GM12801 (cell line): ENCODE data around the gene VSIR.

ENCODE experiments used
- TF ChIP-seq, protein P1 (sequence below): IDR thresholded peaks from one replicate; pipeline ENCODE4 v1.5.1; 2011; ENCODE audit warnings: control low read depth; ENCODE audit not compliant: insufficient read length; ENCODE audit errors: extremely low read depth

Gene VSIR

DNA sequence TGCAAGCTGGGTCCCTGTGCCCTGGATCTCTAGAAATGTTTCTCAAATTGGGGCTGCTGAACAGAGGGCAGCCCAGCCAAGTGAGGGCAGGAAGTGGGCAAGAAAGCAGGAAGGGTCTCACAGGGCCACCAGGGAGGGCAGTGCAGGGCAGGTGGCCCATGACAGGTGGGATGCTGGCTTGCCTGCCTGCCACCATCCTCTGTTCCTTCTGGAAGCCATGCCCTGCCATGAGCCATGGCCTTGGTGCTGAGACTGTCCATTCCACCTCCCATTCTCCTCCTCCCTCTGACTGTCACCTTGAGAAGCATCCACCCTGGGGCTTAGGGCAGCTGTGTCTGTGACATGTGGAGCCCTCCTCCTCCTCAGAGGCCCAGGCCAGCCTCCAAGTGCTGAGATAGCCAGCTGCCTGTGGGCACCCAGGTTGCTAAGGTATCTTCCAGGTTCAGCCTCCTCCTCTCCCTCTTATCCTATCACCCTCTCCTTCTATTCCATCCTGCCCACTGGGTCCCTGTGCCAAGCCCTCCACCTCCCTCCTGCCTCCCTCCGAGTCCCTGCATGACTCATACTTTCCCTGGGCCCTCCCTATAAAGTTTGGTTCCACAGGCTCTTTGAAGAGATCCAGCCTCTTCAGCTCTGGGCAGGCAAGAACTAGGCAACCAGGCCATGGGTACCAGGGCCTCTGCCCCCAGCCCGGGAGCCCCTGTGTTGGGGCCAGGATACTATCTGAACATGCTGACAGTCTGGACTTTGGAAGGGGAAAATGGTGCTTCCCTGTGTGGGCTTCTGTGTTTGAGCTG lies 1.3 kb downstream of the VSIR start:
- TF ChIP-seq, protein P1, sequence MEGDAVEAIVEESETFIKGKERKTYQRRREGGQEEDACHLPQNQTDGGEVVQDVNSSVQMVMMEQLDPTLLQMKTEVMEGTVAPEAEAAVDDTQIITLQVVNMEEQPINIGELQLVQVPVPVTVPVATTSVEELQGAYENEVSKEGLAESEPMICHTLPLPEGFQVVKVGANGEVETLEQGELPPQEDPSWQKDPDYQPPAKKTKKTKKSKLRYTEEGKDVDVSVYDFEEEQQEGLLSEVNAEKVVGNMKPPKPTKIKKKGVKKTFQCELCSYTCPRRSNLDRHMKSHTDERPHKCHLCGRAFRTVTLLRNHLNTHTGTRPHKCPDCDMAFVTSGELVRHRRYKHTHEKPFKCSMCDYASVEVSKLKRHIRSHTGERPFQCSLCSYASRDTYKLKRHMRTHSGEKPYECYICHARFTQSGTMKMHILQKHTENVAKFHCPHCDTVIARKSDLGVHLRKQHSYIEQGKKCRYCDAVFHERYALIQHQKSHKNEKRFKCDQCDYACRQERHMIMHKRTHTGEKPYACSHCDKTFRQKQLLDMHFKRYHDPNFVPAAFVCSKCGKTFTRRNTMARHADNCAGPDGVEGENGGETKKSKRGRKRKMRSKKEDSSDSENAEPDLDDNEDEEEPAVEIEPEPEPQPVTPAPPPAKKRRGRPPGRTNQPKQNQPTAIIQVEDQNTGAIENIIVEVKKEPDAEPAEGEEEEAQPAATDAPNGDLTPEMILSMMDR: no peak

DNA sequence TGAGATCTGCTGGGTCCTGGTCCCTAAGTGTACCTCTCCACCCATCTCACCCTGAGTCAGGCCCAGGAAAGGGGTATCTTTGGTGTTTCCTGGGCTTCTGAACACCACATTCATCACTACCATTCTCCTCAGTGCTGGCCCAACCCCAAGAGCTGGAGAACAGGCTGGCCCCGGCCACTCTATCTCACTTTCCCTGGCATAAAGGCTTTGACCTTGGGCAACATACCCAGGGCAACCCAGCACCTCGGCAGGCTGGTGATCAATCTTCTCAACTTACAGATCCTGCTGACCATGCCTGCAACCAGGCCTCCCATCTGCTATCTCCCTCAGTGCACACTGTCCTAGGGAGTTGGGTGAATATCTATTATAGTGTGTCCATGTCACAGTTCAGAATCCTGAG lies 2.1 kb downstream of the VSIR start:
- TF ChIP-seq, protein P1: no peak

DNA sequence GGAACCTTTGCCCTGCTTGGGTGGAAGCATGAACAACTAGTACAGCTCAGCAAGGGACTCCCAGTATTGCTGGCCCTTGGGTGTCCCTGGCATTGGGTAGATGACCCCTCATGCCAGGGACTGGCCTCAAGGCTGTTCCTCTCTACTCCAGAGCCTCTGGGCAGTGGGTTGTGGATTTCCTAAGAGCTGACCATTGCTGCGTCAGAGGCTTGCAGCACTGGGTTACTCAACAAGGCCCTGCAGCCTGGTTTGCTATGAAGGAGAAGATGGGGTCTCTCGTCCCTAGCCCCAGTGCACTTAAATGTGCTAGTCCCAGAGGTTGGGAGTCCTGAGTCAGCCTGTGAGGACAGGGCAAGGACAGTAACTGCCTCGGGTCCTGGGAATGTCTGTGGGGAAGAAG lies 2.5 kb downstream of the VSIR start:
- TF ChIP-seq, protein P1: no peak

DNA sequence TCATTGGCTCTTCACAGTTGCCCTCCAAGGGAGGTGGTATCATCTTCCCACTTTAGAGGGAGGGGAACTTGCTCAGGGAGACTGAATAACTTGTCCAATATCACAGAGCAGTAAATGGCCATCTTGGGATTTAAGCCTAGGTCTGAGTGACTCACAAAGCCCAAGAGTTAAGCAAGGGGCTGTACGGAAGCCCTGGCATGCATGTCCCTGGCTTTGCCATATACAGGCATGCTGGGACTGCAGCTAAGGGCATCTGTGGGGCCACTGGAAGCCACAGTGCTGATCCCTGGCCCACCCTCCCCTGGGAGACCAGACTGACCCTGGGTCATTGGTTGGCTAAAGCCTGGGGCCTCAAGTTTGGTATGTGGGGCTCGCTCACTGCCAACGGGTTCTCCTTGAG lies 3.1 kb downstream of the VSIR start:
- TF ChIP-seq, protein P1: no peak

DNA sequence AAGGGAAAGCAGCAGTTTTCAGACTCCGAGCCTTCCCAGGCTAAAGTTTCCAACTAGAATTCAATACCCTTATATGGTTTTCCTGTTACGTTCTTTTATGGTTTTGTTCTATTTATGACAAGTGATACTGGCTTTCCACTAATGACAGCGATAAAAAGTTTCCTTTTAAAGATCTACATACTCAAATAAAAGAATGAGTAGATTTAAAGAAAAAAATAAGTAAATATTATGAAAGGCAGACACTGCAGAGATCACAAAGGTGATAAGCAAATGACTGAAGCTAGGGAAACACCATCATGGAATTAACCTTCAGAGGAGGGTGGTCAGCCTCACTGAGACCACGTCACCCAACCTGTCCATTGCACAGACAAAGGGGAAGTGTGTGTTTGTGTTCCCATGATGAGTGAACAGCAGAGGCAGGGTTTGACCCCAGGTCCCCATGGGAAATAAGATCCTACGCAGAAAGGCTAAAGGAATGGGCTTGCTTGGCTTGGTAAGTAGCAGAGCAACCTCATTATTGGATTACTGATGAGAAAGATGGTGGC lies 4.0 kb downstream of the VSIR start:
- TF ChIP-seq, protein P1: no peak

DNA sequence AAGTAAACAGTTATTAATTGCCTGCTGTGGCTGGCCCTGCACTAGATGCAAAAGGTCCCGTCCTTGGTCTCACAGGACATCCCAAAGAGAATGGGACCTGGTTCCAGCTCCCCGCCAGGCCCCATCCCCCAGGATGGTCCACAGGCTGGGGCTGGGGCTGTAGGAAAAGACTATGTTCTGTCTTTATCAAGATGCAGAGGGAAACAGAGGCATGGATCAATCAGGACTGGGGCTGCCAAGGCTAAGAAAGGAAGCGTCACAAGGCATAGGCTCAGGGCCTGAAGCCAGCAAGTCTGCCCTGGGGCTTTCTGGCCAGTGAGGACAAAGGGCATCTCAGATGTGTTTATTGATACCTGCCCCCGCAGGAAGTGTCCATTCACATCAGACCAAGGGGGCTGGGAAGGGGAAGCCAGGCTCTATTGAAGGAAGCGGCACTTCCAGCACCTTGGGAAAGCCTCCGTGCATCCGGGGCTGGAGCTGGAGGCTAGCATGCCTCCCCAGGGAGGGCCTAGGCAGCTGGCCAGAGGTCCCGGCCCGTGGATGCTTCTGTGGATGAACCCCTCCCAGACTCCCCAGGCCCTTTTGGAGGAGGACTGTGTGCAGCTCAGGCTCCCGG lies 5.8 kb downstream of the VSIR start:
- TF ChIP-seq, protein P1: no peak

DNA sequence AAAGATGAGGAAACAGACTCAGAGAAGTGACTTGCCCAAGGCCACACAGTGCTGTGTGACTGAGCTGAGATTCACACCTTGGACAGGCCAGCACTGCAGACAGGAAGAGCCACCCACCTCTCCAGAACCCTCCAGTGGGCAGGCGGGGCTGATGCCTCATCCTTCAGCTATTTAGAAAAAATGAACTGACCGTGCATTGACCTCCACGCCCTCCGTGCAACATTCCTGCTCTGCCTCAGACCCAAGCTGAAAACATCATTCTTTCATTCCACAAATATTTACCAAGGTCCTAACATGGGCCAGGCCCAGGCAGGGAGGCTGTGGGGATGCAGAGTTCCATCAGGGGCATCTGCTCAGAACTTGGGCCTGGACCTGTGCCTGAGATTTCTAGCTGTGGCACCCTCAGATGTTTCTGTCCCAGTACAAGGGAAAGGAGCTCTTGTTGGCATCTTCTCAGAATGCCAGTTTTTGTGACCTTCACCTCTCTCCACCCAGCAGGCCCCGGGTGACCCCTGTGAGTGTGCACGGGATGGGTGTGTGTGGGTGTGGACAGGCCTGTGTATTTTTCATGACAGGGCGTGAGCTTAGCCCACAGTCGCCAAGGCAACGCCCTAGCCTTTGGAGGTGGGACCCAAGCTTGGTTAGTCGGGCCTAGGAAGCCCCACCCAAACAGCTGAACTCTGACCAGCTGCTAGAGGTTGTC lies 6.5 kb downstream of the VSIR start:
- TF ChIP-seq, protein P1: no peak
